Neural progenitor cell (in vitro differentiated cells): ENCODE measurements around the gene ADARB2.

Experiments used
- CTCF ChIP-seq: fragments of 200-600 bp; sonication (generic); IDR thresholded peaks from 2 replicates; pipeline ENCODE4 v1.5.1; 2017; ENCODE audit warnings: antibody characterized with exemption, mild to moderate bottlenecking
- EZH2 ChIP-seq: fragments of 200-600 bp; sonication (generic); IDR thresholded peaks from 2 replicates; pipeline ENCODE4 v1.6.1; 2017; ENCODE audit warnings: antibody characterized with exemption, mild to moderate bottlenecking, moderate library complexity
- EZH2phosphoT487 ChIP-seq: fragments of 200-600 bp; sonication (generic); IDR thresholded peaks from 2 replicates; pipeline ENCODE4 v1.6.1; 2017; ENCODE audit warnings: antibody characterized with exemption

- TF ChIP-seq CTCF (no peak), EZH2 (no peak), EZH2phosphoT487 (no peak)
Measured at GRCh38 chr10:1257274-1257673, 480.1 kb downstream of the ADARB2 start.
